Transverse colon (tissue), 4 donors: ENCODE measurements around the gene ZNF414.

ENCODE experiments used
- POLR2A ChIP-seq: fragments of 450-650 bp; IDR thresholded peaks from one replicate; pipeline ENCODE4 v1.6.1; 2016; ENCODE audit warnings: antibody characterized with exemption, mild to moderate bottlenecking, moderate library complexity
- POLR2AphosphoS5 ChIP-seq, 3 donors: sonication (generic); formaldehyde crosslinking; IDR thresholded peaks; one replicate each; pipeline ENCODE4 v1.6.1; 2016; ENCODE audit warnings: antibody characterized with exemption in 3 of 3
- TF ChIP-seq, protein P1 (sequence below), 5 experiments: fragments of 200-600 bp in 3 of 5; fragments of 450-650 bp in 2 of 5; sonication (generic) in 3 of 5; IDR thresholded peaks; 1 replicate in 2 of 5; 2 replicates in 3 of 5; pipeline ENCODE4 v1.5.1; 2016 to 2017; ENCODE audit warnings: antibody characterized with exemption in 5 of 5, inconsistent platforms in 3 of 5, mild to moderate bottlenecking in 2 of 5, moderate library complexity in 1 of 5

DNA sequence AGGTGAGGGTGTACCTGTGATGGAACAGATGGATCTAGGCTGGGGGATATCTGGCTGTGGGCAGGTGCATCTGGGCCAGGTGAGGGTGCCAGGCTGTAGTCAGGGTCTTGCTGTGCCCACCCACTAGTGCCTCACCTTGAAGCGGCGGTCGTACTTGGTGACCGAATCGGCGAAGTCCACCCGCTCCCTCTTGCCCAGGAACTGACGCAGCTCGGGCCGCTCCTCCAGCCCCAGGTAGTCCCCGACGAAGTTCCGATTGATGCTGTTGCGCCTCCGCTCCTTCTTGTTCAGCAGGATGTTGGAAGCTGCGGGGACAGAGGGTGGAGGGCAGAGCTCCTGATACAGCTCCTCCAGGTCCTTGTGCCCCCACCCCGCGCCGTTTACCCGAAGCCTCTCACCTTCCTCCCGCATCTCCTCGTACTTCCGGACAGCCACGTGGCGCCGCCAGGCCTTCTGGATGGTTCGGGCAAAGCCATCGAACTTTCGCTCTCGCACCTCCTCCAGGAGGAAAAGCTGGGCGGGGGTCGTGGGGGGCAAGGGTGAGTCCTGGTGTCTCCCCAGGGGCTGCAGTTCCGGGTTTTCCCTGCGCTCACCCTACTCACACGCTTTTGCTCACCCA, 16.2 kb upstream of the ZNF414 start:
- TF ChIP-seq POLR2A (no peak), POLR2AphosphoS5 (IDR thresholded peaks at IDR 0.05) (no peak)
- TF ChIP-seq, protein P1, sequence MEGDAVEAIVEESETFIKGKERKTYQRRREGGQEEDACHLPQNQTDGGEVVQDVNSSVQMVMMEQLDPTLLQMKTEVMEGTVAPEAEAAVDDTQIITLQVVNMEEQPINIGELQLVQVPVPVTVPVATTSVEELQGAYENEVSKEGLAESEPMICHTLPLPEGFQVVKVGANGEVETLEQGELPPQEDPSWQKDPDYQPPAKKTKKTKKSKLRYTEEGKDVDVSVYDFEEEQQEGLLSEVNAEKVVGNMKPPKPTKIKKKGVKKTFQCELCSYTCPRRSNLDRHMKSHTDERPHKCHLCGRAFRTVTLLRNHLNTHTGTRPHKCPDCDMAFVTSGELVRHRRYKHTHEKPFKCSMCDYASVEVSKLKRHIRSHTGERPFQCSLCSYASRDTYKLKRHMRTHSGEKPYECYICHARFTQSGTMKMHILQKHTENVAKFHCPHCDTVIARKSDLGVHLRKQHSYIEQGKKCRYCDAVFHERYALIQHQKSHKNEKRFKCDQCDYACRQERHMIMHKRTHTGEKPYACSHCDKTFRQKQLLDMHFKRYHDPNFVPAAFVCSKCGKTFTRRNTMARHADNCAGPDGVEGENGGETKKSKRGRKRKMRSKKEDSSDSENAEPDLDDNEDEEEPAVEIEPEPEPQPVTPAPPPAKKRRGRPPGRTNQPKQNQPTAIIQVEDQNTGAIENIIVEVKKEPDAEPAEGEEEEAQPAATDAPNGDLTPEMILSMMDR (IDR thresholded peaks at IDR 0.05) = no peak
